Measurements from ENCODE around the gene PCSK5.

The PCSK5 gene

DNA sequence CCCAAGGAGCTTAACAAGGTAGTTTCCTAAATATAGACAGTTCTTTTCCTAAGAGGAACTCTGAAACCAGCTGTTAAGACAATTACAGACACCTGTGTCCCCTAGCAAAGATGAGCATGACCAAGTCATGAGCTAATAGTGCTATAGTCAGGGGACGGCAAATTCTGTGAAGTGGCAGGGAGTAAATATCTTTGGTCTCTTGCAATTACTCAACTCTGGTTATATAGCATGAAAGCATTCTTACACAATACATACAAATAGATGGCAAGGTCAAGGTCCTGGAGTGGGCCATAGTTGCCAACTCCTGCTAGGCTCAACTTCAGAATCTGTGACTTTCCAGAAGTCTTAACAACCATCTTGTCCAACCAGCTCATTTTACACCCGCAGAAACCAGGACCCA lies 400.1 kb downstream of the PCSK5 start:
- ChIA-PET POLR2A (no interaction called here), CTCF (interaction anchor here (7.1 kb wide), 1 partner anchor 11 kb away, joined by 42 read pairs; no protein-coding TSS in a partner anchor)
- TF ChIP-seq, protein P1, sequence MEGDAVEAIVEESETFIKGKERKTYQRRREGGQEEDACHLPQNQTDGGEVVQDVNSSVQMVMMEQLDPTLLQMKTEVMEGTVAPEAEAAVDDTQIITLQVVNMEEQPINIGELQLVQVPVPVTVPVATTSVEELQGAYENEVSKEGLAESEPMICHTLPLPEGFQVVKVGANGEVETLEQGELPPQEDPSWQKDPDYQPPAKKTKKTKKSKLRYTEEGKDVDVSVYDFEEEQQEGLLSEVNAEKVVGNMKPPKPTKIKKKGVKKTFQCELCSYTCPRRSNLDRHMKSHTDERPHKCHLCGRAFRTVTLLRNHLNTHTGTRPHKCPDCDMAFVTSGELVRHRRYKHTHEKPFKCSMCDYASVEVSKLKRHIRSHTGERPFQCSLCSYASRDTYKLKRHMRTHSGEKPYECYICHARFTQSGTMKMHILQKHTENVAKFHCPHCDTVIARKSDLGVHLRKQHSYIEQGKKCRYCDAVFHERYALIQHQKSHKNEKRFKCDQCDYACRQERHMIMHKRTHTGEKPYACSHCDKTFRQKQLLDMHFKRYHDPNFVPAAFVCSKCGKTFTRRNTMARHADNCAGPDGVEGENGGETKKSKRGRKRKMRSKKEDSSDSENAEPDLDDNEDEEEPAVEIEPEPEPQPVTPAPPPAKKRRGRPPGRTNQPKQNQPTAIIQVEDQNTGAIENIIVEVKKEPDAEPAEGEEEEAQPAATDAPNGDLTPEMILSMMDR (IDR thresholded peaks at IDR 0.05; ENCODE audit: insufficient read depth, low read length, missing control alignments) = no peak
- DNase-seq (ENCODE audit: low read depth, low spot score) = no peak
- H3K4me3 ChIP-seq (ENCODE audit: low read depth, low read length) = no peak overlapping the region

DNA sequence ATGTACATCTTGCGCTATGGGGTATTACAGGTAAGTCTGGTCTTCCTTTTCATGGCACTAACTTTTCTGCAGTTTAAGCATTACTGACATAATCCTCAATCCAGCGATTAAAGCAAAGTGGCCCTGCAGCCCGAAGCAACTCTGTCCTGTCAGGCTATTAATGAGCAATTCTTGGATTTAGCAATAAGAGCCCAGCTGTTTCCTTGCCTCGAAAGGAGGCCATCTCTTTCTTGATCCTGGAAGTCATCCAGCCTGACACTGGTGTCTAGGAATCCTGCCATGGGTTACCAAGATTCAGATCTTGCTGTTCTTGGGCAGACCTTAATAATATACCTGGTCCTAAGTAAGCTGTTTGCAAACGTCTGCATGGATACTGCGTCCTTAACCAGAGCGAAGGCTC lies 401.8 kb downstream of the PCSK5 start:
- TF ChIP-seq, protein P1 (IDR thresholded peaks at IDR 0.05; ENCODE audit: insufficient read depth, low read length, missing control alignments) = no peak
- DNase-seq (ENCODE audit: low read depth, low spot score) = no peak
- ChIA-PET CTCF (interaction anchor here (7.1 kb wide), 1 partner anchor 9 kb away, joined by 42 read pairs; no protein-coding TSS in a partner anchor), POLR2A (no interaction called here)
- no peak overlapping the region for H3K4me3 ChIP-seq (ENCODE audit: low read depth, low read length)

DNA sequence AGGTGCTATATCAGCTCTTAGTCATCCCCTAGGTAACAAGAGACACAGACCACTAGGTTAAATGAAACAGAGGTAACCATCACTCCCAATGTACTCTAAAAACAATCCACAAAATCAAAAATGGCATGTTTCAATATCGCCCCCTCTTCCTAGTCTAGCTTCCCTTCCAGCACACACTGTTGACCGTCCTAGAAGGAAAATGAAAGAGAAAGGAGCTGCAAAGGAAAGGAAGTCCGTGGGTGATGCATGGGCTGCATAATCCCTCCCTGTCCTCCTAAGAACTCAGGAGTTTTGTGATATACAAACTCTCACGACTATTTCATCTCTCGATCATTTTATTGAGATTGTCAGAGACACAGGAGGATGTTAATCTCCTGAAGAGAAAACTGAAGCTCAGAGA lies 402.2 kb downstream of the PCSK5 start:
- POLR2A ChIA-PET = no interaction called here
- no peak overlapping the region for H3K4me3 ChIP-seq (ENCODE audit: low read depth, low read length)
- TF ChIP-seq, protein P1 (IDR thresholded peaks at IDR 0.05; ENCODE audit: insufficient read depth, low read length, missing control alignments) = no peak
- DNase-seq (ENCODE audit: low read depth, low spot score) = no peak
- CTCF ChIA-PET = interaction anchor here (7.1 kb wide), 1 partner anchor 9 kb away, joined by 42 read pairs; no protein-coding TSS in a partner anchor

DNA sequence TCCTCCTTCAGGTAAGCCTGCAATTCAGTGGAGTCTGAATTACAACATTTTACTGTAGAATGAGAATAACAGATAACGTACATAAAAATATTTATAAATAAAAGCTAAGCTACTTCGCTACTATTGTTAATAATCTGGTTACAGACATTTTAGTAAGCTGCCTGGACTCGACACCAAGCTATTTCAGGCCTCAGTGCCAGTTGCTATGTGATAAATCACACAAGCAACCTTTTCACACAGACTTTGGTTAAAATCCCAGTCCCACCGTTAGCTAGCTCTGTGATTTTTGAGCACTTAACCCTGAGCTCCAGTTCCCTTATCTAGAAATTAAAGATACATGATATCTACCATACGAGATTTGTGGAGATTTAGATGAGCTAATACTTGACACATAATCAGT lies 403.8 kb downstream of the PCSK5 start:
- ChIA-PET CTCF (interaction anchor here (7.1 kb wide), 1 partner anchor 7 kb away, joined by 42 read pairs; no protein-coding TSS in a partner anchor), POLR2A (no interaction called here)
- H3K4me3 ChIP-seq (ENCODE audit: low read depth, low read length) = no peak overlapping the region
- no peak for DNase-seq (ENCODE audit: low read depth, low spot score)
- TF ChIP-seq, protein P1 (IDR thresholded peaks at IDR 0.05; ENCODE audit: insufficient read depth, low read length, missing control alignments) = no peak

DNA sequence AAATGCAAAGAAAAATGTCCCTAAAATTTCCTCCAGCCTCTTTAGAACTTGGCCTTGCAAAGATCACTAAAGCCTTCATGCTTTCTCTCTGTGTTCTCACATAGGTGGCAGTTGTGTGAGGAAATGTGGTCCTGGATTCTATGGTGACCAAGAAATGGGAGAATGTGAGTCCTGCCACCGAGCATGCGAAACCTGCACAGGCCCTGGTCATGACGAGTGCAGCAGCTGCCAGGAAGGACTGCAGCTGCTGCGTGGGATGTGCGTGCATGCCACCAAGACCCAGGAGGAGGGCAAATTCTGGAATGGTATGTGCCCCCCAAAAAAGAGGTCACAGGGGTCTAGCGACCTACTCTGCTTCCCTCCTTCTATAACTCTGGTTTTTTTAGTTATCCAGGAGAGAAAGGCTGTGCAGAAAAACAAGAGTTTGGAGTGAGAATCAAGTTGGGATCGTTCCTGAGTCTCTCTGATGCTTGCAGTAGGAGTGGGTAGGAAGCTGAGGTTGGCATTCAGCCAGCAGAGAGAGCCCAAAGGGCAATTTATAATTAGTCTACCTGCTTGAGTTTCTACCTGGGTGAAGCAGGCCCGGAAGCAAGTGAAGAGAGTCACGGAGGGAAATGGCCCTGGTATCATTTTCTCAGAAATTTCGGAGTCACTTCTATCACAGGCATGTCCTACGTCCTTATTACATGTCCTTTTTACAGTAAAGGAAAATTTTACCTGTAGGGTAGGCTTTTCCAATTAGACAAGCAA lies 406.3 kb downstream of the PCSK5 start:
- POLR2A ChIA-PET = no interaction called here
- CTCF ChIA-PET = interaction anchor here (2.7 kb wide), 1 partner anchor 11 kb away, joined by 8 read pairs; no protein-coding TSS in a partner anchor
- TF ChIP-seq, protein P1 (IDR thresholded peaks at IDR 0.05; ENCODE audit: insufficient read depth, low read length, missing control alignments) = no peak
- no peak for DNase-seq (ENCODE audit: low read depth, low spot score)
- H3K4me3 ChIP-seq (ENCODE audit: low read depth, low read length) = no peak overlapping the region

DNA sequence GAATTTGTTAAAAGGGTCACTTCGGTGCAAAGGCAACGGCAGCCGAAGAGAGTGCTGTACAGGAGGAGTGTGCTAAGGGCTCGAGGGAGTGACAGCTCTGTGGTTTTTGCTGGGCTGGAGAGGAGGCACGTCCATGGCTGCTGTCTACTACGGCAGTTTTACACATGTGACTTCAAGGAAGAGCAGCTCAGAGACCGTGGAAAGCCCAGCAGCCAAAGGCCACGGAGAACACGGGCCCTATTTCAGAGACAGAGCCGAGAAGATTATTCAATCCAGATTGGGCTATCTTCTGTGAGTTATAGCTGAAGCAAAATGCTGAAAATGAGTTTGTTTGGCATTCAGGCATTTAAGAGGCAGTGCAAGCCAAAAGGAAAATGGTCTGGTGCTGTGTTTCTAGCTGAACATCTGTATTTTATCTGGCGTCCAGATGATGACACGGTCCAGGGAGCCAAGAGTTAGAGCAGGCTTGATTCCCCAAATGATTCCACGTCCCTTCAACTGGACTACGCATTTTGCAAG lies 407.3 kb downstream of the PCSK5 start:
- POLR2A ChIA-PET = no interaction called here
- DNase-seq (ENCODE audit: low read depth, low spot score) = no peak
- TF ChIP-seq, protein P1 (IDR thresholded peaks at IDR 0.05; ENCODE audit: insufficient read depth, low read length, missing control alignments) = no peak
- CTCF ChIA-PET = interaction anchor here (0.7 to 2.7 kb wide), 4 partner anchors 10 to 318 kb away, joined by 3 to 8 read pairs (median 4); no protein-coding TSS in a partner anchor
- H3K4me3 ChIP-seq (ENCODE audit: low read depth, low read length) = no peak overlapping the region

Measured in AG04449 (cell line).